HG02852 (cell line): ENCODE results near the gene SEMA4G.
A peak's percentile ranks its signal among the peaks of the same experiment; 100 is the strongest.

Experiments used
- ATAC-seq: cut with Tn5 transposase; IDR thresholded peaks from one replicate; pipeline ENCODE4 v1.9.1; 2021; ENCODE audit warnings: mild to moderate bottlenecking, moderate library complexity; ENCODE audit not compliant: unreplicated experiment

SEMA4G gene

GRCh38 chr10:101005869-101006567, 36.7 kb downstream of the SEMA4G start:
- no peak for ATAC-seq

DNA sequence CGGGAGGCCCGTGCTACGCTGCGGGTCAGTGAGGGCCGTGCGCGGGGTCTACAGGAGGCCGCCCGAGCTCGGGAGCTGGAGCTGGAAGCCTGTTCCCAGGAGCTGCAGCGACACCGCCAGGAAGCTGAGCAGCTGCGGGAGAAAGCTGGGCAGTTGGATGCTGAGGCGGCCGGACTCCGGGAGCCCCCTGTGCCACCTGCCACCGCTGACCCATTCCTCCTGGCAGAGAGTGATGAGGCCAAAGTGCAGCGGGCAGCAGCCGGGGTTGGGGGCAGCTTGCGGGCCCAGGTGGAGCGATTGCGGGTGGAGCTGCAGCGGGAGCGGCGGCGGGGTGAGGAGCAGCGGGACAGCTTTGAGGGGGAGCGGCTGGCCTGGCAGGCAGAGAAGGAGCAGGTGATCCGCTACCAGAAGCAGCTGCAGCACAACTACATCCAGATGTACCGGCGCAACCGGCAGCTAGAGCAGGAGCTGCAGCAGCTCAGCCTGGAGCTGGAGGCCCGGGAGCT, 37.3 kb downstream of the SEMA4G start:
- no peak for ATAC-seq

DNA sequence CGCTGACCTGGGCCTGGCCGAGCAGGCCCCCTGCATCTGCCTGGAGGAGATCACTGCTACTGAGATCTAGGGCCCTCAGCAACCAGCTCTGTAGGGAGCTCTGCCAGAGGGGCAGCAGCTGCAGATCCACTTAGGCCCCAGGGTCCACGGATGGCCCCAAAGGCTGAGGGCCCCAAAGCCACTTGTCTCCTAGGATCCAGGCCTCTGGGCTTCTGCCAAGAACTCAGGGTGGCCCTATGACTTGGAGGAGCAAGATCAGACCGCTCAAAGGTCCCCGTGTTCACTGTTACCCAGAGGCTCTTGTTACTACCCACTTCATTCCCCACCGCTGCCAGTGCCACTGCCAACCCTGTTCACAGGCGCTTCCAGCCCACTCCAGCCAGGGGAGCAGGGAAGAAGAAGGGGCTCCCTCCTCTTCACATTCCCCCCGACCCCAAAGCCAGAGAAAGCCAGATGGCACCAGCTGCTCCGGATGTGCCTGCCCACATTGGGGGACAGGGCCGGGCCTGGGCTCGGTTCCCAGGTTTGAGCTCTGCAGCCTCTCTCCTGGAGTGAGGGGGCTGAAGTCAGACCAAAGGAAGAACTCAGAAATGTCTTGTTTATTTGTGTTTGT, 37.9 kb downstream of the SEMA4G start:
- no peak for ATAC-seq

DNA sequence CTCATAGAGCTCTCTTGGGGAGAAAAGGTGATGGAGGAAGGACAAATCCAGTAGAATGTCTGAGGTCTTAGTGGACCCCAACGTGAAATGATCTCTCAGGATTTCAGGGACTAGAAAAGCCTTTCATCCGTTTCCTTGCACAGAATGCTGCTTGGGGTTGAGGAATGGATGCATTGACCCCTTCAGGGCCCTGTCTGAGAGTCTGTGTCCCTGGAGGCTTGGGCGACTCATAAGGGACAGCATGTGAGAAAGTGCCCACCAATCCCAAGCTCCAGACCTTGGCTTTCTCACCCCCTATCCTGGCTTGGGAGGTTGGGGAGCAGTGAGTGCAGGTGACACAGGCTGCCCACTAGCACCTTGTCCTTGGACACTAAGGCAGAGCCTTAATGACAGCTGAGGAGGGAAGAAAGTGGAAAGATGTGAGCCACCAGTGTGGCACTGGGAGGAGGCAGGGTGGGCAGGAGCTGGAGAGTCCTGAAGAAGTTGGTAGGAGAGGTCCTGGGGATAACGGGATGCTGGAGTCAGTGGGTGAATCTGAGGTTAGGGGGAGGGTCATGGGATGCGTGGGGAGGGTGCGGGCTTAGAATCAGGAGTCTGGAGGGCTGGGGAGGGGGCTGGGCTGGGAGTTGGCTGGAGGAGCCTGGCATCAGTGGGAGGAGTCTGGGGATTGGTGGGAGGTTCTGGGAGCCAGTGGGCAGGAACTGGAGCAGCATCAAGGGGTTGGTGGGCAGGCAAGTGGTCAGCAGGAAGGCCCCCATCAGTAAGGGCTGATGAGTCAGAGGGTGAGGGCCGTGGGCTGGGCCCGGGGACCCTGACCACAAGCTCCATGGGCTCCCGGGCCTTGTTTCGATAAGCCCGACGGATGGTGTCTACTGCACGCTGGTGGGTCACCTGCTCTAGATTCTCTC, 38.9 kb downstream of the SEMA4G start:
- no peak for ATAC-seq

DNA sequence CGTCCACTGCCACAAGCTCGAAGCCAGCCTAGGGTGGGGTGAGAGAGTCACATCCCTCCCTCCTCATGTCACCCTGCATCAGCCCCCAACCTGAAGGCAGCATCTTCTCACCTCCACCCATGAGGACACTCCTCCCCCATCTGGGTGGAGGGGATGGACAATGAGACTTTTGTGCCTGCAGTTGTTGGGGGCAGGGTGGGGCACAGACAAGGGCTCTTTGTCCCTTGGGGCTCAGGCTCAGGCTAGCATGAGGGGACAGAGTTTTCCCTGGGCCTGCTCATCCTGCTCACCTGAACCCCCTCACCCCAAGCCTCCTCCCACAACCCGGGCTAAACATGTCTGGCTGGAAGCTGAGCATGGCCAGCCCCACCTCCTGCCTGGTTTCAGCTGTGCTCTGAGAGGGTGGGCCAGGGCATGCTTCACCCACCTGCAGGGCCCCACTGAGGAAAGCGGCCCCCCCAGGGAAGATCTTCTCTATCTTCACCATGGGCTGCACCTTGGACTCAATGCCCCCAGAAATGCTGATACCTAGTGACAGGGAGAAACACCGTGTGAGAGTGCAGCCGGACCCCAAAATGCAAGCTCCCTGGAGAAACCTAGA, 39.6 kb downstream of the SEMA4G start:
- no peak for ATAC-seq

DNA sequence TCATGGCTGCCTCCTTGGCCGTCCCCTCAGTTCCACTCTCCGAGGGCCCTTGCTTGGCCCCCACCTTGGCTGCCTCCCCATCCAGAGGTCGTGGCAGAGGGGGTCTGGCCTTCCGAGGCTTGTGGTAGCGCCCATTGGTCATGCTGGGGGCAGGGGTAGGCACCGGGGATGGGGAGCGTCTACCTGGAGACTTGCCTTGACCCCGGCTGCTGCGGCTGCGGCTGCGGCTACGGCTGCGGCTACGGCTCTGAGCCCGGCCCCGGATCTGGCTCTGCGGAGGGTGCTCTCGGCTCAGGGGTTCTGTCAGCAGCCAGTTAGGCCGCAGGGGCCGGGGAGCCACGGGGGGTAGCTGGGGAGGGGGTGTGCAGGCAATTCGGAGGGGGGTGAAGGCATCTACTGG, 41.0 kb downstream of the SEMA4G start:
- ATAC-seq, result no peak

DNA sequence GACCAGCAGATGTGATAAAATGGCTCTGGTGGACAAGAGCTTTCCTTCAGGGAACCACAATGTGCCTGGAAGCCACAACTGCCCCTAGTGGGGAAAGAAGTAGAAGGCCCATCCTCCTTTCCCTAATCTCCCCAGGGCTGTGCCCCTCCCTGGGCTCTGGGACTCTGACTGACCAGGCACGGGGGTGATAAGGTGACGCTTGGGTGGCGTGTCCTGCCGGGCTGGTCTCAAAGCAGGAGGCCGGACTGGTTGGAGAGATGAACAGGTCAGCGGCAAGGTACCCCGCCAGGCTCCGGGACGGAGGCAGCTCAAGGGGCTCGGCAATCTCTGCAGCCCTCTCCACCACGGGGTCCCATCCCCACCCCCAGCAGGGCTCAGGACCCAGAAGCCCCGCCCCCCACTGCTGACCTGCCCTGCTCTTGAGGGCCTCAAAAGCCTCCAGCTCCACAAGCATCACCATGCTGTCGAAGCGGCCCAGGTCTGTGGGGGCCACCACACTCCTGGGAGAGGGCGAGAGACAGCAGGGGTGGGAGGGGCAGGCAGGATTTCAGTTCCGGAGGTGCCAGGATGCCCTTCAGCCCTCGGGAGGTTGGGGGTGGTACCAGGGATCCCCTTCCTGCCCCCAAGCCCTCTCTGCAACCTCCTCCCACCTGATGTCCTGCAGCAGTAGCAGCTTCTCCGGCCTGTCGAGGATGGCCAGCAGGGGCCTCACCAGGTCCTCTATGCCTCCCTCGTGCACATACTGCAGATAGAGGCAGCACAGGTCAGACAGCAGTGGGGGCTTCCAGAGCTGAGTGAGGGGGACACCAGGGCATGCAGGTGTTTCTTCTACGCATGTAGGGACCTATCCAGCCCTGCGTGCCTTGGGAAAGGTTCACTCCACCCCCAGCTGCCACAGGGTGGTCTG, 42.5 kb downstream of the SEMA4G start:
- ATAC-seq, result no peak

GRCh38 chr10:101012525-101013364, 43.4 kb downstream of the SEMA4G start:
- ATAC-seq, result peak; percentile 77

GRCh38 chr10:101013365-101013825, 44.1 kb downstream of the SEMA4G start:
- ATAC-seq, result no peak

- no peak for ATAC-seq
Measured at GRCh38 chr10:101014230-101014884, 45.1 kb downstream of the SEMA4G start.

DNA sequence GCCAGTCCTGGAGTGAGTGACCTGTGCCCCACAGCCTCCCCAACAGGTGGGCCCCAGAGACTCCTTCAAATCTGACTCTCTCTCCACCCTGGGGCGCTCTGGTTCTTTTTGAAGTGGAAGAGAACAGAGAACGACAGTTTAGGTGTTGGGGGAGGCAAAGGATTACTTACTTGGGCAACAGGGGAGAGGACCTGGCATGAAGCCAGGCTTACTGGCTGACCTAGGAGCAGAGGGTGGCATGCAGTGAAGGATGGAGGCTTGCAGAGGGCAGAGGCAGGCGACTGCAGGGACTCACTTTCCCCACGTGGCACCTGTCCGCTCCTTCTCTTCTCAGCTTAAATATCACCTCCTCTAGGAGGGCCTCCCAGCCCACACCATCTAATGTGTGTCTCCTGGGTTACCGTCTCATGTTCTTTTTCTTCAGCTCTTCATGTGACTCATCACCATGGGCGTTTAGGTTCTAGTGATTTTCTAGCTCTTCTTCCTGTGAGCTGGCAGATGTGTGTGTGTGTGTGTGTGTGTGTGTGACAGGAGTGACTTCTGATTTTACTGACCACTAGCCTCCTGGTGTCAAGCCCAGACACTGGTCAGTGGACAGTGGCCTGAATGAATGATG, 45.8 kb downstream of the SEMA4G start:
- no peak for ATAC-seq

GRCh38 chr10:101015582-101015973, 46.3 kb downstream of the SEMA4G start:
- ATAC-seq, result no peak

GRCh38 chr10:101016814-101017213, 47.5 kb downstream of the SEMA4G start:
- no peak for ATAC-seq

GRCh38 chr10:101018118-101018599, 48.9 kb downstream of the SEMA4G start:
- ATAC-seq, result no peak

DNA sequence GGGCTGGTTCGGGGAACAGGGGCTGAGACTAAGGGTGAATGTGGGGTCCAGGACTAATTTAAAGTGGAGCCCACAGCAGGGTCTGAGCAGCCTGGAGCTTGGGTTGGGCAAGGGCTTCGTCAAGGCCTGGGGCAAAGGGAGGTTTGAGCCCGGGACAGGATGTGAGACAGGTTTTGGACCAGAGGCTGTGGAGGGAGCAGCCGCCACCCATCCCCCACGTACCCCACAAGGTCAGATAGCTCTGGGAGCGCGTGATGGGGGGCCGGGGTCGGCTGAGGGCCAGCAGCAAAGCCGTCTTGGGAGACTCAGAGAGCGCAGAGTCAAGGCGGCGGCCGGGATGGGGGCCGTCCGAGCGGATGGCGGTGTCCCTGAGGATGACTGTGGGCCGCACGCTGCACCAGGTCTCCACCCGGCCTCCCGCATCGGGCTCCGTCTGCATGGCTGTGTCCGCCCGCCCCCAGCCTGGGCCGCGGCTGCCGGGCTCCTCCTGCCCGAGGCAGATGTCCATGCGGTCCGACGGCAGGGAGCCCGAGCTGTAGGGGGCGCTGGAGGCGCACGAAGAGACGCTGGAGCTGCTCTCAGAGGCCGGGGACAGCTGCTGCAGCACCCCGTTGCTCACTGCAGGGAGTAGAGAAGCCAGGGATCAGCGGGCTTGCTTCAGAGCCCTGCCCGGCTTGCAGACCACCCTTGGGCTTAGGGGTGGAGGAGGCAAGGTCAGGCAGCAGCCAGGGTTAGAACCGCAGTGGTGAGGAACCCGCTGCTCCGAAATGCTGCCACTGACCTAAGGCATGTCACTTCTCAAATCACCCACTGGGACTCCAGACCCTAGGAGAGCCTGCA, 49.5 kb downstream of the SEMA4G start:
- ATAC-seq, result no peak
